GM23338 (cell line): ENCODE results near the gene TCERG1L. TPM values are rescaled to one million over a fixed set of nuclear protein-coding genes. Genes with fewer than 3 reads are reported as not detected.

ENCODE experiments used
- ATAC-seq: fragments of 200-7000 bp; cut with Tn5 transposase; 3 replicates; pipeline ENCODE4 v1.9.1; 2020
- DNase-seq: peaks from one replicate; pipeline ENCODE4 v3.0.0-alpha.2; 2015; ENCODE audit warnings: low spot score
- H2AFZ ChIP-seq: fragments of 200-600 bp; sonication (generic); 2 replicates; pipeline ENCODE4 v1.8.0; 2016; ENCODE audit warnings: antibody characterized with exemption, mild to moderate bottlenecking, moderate library complexity
- H3F3A ChIP-seq: fragments of 200-600 bp; sonication (generic); replicated peaks from 2 replicates; pipeline ENCODE4 v1.8.0; 2017; ENCODE audit warnings: antibody characterized with exemption, mixed run types, low read depth
- H3K27ac ChIP-seq: fragments of 200-600 bp; sonication (generic); 2 replicates; pipeline ENCODE4 v1.6.1; 2016; ENCODE audit warnings: low read depth
- H3K27me3 ChIP-seq: fragments of 200-600 bp; sonication (generic); 2 replicates; pipeline ENCODE4 v1.8.0; 2016; ENCODE audit warnings: mild to moderate bottlenecking, mixed run types, moderate library complexity; ENCODE audit not compliant: insufficient read depth
- H3K36me3 ChIP-seq: fragments of 200-600 bp; sonication (generic); 2 replicates; pipeline ENCODE4 v1.8.0; 2016; ENCODE audit warnings: mild to moderate bottlenecking; ENCODE audit not compliant: insufficient read depth
- H3K4me1 ChIP-seq: fragments of 200-600 bp; sonication (generic); 2 replicates; pipeline ENCODE4 v1.8.0; 2016; ENCODE audit warnings: mild to moderate bottlenecking, moderate library complexity; ENCODE audit not compliant: insufficient read depth
- H3K4me2 ChIP-seq: fragments of 200-600 bp; sonication (generic); 2 replicates; pipeline ENCODE4 v1.7.1; 2017; ENCODE audit warnings: mixed run types
- H3K4me3 ChIP-seq: fragments of 200-600 bp; sonication (generic); 2 replicates; pipeline ENCODE4 v1.6.1; 2016; ENCODE audit warnings: mixed run types
- H3K79me2 ChIP-seq: fragments of 200-600 bp; sonication (generic); replicated peaks from 2 replicates; pipeline ENCODE4 v1.8.0; 2017; ENCODE audit warnings: mild to moderate bottlenecking; ENCODE audit not compliant: insufficient read depth
- H3K9me2 ChIP-seq: fragments of 200-600 bp; sonication (generic); 2 replicates; pipeline ENCODE4 v1.8.0; 2017; ENCODE audit not compliant: insufficient read depth
- H4K20me1 ChIP-seq: fragments of 200-600 bp; sonication (generic); replicated peaks from 2 replicates; pipeline ENCODE4 v1.8.0; 2017; ENCODE audit warnings: mild to moderate bottlenecking; ENCODE audit not compliant: insufficient read depth
- H3K27ac Mint-ChIP-seq: 2 replicates; pipeline ENCODE4 v1.8.0; 2020; ENCODE audit warnings: inconsistent platforms, mild to moderate bottlenecking, moderate library complexity, mixed read lengths
- H3K27me3 Mint-ChIP-seq: 3 replicates; pipeline ENCODE4 v1.8.0; 2022; ENCODE audit warnings: low read depth, mild to moderate bottlenecking, moderate library complexity, mixed read lengths, inconsistent platforms; ENCODE audit not compliant: insufficient read depth, poor library complexity
- H3K36me3 Mint-ChIP-seq: 3 replicates; pipeline ENCODE4 v1.8.0; 2021; ENCODE audit warnings: low read depth, mild to moderate bottlenecking, inconsistent platforms, moderate library complexity, mixed read lengths
- H3K4me1 Mint-ChIP-seq: 3 replicates; pipeline ENCODE4 v1.8.0; 2020; ENCODE audit warnings: mild to moderate bottlenecking, inconsistent platforms, mixed read lengths
- H3K4me3 Mint-ChIP-seq: 3 replicates; pipeline ENCODE4 v1.8.0; 2021; ENCODE audit warnings: moderate library complexity, mild to moderate bottlenecking, inconsistent platforms, mixed read lengths
- H3K9me3 Mint-ChIP-seq: 3 replicates; pipeline ENCODE4 v1.8.0; 2020; ENCODE audit warnings: moderate library complexity, mild to moderate bottlenecking, inconsistent platforms, mixed read lengths
- CREB1 ChIP-seq: fragments of 250-450 bp; sonication (Bioruptor Pico); IDR thresholded peaks from 2 replicates; pipeline ENCODE4 v1.5.0; 2020; ENCODE audit warnings: low read depth, mild to moderate bottlenecking, moderate library complexity
- CTCF ChIP-seq, 2 experiments: fragments of 200-600 bp in 1 of 2; sonication (generic) in 1 of 2; conservative IDR thresholded peaks; 2 replicates each; pipeline versions ENCODE4 v1.5.1 to v1.6.1; 2016 to 2017; ENCODE audit warnings: antibody characterized with exemption in 2 of 2, low read depth in 2 of 2, mild to moderate bottlenecking in 2 of 2, moderate library complexity in 1 of 2
- EZH2phosphoT487 ChIP-seq: fragments of 200-600 bp; sonication (generic); IDR thresholded peaks from one replicate; pipeline ENCODE4 v1.8.1; 2018; ENCODE audit warnings: antibody characterized with exemption; ENCODE audit not compliant: unreplicated experiment
- JUNB ChIP-seq: IDR thresholded peaks from one replicate; pipeline ENCODE4 v1.6.1; 2016; ENCODE audit warnings: antibody characterized with exemption; ENCODE audit not compliant: unreplicated experiment
- NANOG ChIP-seq: IDR thresholded peaks from 2 replicates; pipeline ENCODE4 v1.6.1; 2016; ENCODE audit warnings: antibody characterized with exemption, borderline replicate concordance
- STAT1 ChIP-seq: IDR thresholded peaks from one replicate; pipeline ENCODE4 v1.6.1; 2016; ENCODE audit warnings: antibody characterized with exemption; ENCODE audit not compliant: unreplicated experiment
- ZNF114 ChIP-seq: fragments of 250-450 bp; sonication (Bioruptor Pico); IDR thresholded peaks from 2 replicates; pipeline ENCODE4 v1.5.0; 2020; ENCODE audit warnings: mild to moderate bottlenecking, moderate library complexity
- ZNF331 ChIP-seq: fragments of 250-450 bp; sonication (Bioruptor Pico); IDR thresholded peaks from 2 replicates; pipeline ENCODE4 v1.5.0; 2020; ENCODE audit warnings: low read depth, mild to moderate bottlenecking, moderate library complexity
- polyA plus RNA-seq: library from polyadenylated mRNA; unstranded; fragments of >200 nt; fragmentation: Nextera tagmentation; extraction: Ambion mirVana; gene quantifications from 2 replicates; pipeline ENCODE4 v1.2.1, GENCODE V29; 2016
- total RNA-seq: library from RNA; depleted of rRNA; stranded (reverse); fragments of >200 nt; shearing (Covaris generic); gene quantifications from 2 replicates; pipeline ENCODE4 v1.2.3, GENCODE V29; 2014
- TF ChIP-seq, protein P1 (sequence below): IDR thresholded peaks from one replicate; pipeline ENCODE4 v1.6.1; 2018; ENCODE audit warnings: antibody characterized with exemption; ENCODE audit not compliant: unreplicated experiment
- TF ChIP-seq, protein P2 (sequence below): fragments of 250-450 bp; sonication (Bioruptor Pico); IDR thresholded peaks from 2 replicates; pipeline ENCODE4 v1.5.0; 2020; ENCODE audit warnings: mild to moderate bottlenecking, moderate library complexity

TCERG1L gene
- total and polyA plus RNA-seq, 2 experiments from 2014 or later = 3.9 to 5.5 TPM

DNA sequence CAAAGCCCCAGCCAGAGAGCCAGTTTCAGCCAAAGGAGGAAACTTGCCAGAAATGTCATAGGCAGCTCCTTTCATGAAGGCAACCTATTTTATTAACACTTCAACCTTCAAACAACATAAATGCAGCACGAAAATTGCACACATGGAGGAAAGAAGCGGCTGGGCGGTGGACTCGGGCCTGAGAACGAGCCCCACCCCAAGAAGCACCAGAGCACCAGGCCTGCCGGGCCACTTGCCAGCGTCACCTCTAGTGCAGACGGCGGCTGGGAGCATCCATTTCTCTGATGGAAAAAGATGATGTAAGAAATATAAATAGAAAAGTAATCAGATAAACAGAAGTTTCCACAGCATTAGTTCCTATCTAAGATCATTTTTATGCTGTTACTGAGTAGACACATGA, 100.0 kb downstream of the TCERG1L start (continued):
- TF ChIP-seq, protein P1, sequence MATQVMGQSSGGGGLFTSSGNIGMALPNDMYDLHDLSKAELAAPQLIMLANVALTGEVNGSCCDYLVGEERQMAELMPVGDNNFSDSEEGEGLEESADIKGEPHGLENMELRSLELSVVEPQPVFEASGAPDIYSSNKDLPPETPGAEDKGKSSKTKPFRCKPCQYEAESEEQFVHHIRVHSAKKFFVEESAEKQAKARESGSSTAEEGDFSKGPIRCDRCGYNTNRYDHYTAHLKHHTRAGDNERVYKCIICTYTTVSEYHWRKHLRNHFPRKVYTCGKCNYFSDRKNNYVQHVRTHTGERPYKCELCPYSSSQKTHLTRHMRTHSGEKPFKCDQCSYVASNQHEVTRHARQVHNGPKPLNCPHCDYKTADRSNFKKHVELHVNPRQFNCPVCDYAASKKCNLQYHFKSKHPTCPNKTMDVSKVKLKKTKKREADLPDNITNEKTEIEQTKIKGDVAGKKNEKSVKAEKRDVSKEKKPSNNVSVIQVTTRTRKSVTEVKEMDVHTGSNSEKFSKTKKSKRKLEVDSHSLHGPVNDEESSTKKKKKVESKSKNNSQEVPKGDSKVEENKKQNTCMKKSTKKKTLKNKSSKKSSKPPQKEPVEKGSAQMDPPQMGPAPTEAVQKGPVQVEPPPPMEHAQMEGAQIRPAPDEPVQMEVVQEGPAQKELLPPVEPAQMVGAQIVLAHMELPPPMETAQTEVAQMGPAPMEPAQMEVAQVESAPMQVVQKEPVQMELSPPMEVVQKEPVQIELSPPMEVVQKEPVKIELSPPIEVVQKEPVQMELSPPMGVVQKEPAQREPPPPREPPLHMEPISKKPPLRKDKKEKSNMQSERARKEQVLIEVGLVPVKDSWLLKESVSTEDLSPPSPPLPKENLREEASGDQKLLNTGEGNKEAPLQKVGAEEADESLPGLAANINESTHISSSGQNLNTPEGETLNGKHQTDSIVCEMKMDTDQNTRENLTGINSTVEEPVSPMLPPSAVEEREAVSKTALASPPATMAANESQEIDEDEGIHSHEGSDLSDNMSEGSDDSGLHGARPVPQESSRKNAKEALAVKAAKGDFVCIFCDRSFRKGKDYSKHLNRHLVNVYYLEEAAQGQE = no peak
- TF ChIP-seq ZNF331 (CRISPR knock-in tag) (no peak), CTCF (conservative IDR thresholded peaks at IDR 0.05; ENCODE audit: low read depth in 2 of 2) (no peak), JUNB (no peak), NANOG (no peak)

- Histone ChIP-seq H3K79me2 (no peaks in the 10 kb centered on the region), H3K4me1 (no peaks in the 10 kb centered on the region), H3K4me3 (no peak overlapping the region), H3K4me2 (no peak overlapping the region), H3F3A (no peaks in the 10 kb centered on the region), H3K27me3 (no peaks in the 10 kb centered on the region), H2AFZ (no peak overlapping the region), H3K9me2 (no peaks in the 10 kb centered on the region), H3K27ac (no peak overlapping the region), H3K36me3 (no peaks in the 10 kb centered on the region), H4K20me1 (no peaks in the 10 kb centered on the region)
- peaks cover 1% of the 10 kb centered on the region for H3K27me3 Mint-ChIP-seq
- ATAC-seq (no peak), DNase-seq (no peak)
- no peaks in the 10 kb centered on the region for H3K4me1 Mint-ChIP-seq
- peaks cover 16% of the 10 kb centered on the region; the same call in 2 of the 3 replicates for H3K36me3 Mint-ChIP-seq
- H3K4me3 Mint-ChIP-seq = no peak overlapping the region
- H3K27ac Mint-ChIP-seq = no peak overlapping the region
- H3K9me3 Mint-ChIP-seq = peaks cover 85% of the 10 kb centered on the region
- TF ChIP-seq, protein P2, sequence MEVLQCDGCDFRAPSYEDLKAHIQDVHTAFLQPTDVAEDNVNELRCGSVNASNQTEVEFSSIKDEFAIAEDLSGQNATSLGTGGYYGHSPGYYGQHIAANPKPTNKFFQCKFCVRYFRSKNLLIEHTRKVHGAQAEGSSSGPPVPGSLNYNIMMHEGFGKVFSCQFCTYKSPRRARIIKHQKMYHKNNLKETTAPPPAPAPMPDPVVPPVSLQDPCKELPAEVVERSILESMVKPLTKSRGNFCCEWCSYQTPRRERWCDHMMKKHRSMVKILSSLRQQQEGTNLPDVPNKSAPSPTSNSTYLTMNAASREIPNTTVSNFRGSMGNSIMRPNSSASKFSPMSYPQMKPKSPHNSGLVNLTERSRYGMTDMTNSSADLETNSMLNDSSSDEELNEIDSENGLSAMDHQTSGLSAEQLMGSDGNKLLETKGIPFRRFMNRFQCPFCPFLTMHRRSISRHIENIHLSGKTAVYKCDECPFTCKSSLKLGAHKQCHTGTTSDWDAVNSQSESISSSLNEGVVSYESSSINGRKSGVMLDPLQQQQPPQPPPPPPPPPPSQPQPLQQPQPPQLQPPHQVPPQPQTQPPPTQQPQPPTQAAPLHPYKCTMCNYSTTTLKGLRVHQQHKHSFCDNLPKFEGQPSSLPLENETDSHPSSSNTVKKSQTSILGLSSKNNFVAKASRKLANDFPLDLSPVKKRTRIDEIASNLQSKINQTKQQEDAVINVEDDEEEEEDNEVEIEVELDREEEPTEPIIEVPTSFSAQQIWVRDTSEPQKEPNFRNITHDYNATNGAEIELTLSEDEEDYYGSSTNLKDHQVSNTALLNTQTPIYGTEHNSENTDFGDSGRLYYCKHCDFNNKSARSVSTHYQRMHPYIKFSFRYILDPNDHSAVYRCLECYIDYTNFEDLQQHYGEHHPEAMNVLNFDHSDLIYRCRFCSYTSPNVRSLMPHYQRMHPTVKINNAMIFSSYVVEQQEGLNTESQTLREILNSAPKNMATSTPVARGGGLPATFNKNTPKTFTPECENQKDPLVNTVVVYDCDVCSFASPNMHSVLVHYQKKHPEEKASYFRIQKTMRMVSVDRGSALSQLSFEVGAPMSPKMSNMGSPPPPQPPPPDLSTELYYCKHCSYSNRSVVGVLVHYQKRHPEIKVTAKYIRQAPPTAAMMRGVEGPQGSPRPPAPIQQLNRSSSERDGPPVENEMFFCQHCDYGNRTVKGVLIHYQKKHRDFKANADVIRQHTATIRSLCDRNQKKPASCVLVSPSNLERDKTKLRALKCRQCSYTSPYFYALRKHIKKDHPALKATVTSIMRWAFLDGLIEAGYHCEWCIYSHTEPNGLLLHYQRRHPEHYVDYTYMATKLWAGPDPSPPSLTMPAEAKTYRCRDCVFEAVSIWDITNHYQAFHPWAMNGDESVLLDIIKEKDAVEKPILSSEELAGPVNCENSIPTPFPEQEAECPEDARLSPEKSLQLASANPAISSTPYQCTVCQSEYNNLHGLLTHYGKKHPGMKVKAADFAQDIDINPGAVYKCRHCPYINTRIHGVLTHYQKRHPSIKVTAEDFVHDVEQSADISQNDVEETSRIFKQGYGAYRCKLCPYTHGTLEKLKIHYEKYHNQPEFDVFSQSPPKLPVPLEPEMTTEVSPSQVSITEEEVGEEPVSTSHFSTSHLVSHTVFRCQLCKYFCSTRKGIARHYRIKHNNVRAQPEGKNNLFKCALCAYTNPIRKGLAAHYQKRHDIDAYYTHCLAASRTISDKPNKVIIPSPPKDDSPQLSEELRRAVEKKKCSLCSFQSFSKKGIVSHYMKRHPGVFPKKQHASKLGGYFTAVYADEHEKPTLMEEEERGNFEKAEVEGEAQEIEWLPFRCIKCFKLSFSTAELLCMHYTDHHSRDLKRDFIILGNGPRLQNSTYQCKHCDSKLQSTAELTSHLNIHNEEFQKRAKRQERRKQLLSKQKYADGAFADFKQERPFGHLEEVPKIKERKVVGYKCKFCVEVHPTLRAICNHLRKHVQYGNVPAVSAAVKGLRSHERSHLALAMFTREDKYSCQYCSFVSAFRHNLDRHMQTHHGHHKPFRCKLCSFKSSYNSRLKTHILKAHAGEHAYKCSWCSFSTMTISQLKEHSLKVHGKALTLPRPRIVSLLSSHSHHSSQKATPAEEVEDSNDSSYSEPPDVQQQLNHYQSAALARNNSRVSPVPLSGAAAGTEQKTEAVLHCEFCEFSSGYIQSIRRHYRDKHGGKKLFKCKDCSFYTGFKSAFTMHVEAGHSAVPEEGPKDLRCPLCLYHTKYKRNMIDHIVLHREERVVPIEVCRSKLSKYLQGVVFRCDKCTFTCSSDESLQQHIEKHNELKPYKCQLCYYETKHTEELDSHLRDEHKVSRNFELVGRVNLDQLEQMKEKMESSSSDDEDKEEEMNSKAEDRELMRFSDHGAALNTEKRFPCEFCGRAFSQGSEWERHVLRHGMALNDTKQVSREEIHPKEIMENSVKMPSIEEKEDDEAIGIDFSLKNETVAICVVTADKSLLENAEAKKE (CRISPR knock-in tag) = no peak
- TF ChIP-seq NANOG (no peak), CREB1 (CRISPR knock-in tag) (no peak), EZH2phosphoT487 (no peak), STAT1 (no peak), ZNF114 (CRISPR knock-in tag) (no peak)
- TF ChIP-seq, protein P1 = no peak
These were observed 100.4 kb downstream of the TCERG1L start for GRCh38 chr10:131211146-131211545.
